ENCODE data around the gene CIAO3.

Gene CIAO3

GRCh38 chr16:732936-733335 lies 7.9 kb downstream of the CIAO3 start:
- H3K27ac Mint-ChIP-seq = no peak overlapping the region
- H3K9me3 Mint-ChIP-seq = no peaks in the 10 kb centered on the region
- TF ChIP-seq CTCF (IDR thresholded peaks at IDR 0.05; ENCODE audit: unreplicated experiment in 3 of 3) = no peak
- no peaks in the 10 kb centered on the region for H3K4me1 Mint-ChIP-seq
- peaks cover 4% of the 10 kb centered on the region for H3K27me3 Mint-ChIP-seq (ENCODE audit: low read depth)
- peaks cover 20% of the 10 kb centered on the region for H3K36me3 Mint-ChIP-seq (ENCODE audit: low read depth)
- no peak overlapping the region for H3K4me3 Mint-ChIP-seq

DNA sequence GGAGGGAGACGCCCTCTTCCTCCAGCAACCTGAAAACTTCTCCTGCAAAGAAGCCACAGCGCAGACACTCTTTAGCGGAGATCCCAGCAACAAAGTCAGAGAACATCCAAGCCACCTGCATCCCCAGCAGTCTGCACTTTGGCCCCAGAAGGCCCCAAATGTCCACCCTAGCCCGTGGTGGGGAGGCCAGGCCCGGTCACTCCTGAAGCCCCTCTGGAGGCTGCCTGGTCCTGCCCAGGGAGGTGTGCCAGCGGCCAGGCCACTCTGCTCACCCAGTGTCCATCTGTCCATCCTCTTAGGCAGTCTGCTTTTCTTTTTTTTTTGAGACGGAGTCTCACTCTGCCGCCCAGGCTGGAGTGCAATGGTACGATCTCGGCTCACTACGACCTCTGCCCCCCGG lies 8.5 kb downstream of the CIAO3 start:
- no peak for TF ChIP-seq CTCF (IDR thresholded peaks at IDR 0.05; ENCODE audit: unreplicated experiment in 3 of 3)
- no peak overlapping the region for H3K4me3 Mint-ChIP-seq
- H3K36me3 Mint-ChIP-seq (ENCODE audit: low read depth) = peaks cover 17% of the 10 kb centered on the region
- H3K9me3 Mint-ChIP-seq = no peaks in the 10 kb centered on the region
- H3K4me1 Mint-ChIP-seq = no peaks in the 10 kb centered on the region
- peaks cover 4% of the 10 kb centered on the region for H3K27me3 Mint-ChIP-seq (ENCODE audit: low read depth)
- H3K27ac Mint-ChIP-seq = no peak overlapping the region

GRCh38 chr16:730666-731509 lies 9.9 kb downstream of the CIAO3 start:
- H3K4me3 Mint-ChIP-seq = no peak overlapping the region
- H3K4me1 Mint-ChIP-seq = no peaks in the 10 kb centered on the region
- no peaks in the 10 kb centered on the region for H3K9me3 Mint-ChIP-seq
- peaks cover 15% of the 10 kb centered on the region for H3K36me3 Mint-ChIP-seq (ENCODE audit: low read depth)
- no peak for TF ChIP-seq CTCF (IDR thresholded peaks at IDR 0.05; ENCODE audit: unreplicated experiment in 3 of 3)
- H3K27me3 Mint-ChIP-seq (ENCODE audit: low read depth) = peaks cover 12% of the 10 kb centered on the region
- H3K27ac Mint-ChIP-seq = no peak overlapping the region

- no peaks in the 10 kb centered on the region for H3K9me3 Mint-ChIP-seq
- H3K27ac Mint-ChIP-seq = no peak overlapping the region
- peak overlapping the region in 1 of 3 experiments; percentile 30 for H3K4me3 Mint-ChIP-seq
- peaks cover 13% of the 10 kb centered on the region for H3K27me3 Mint-ChIP-seq (ENCODE audit: low read depth)
- H3K36me3 Mint-ChIP-seq (ENCODE audit: low read depth) = peaks cover 7% of the 10 kb centered on the region
- no peaks in the 10 kb centered on the region for H3K4me1 Mint-ChIP-seq
- TF ChIP-seq CTCF (IDR thresholded peaks at IDR 0.05; ENCODE audit: unreplicated experiment in 3 of 3) = no peak
Observed at GRCh38 chr16:729768-730665, 10.8 kb downstream of the CIAO3 start.

DNA sequence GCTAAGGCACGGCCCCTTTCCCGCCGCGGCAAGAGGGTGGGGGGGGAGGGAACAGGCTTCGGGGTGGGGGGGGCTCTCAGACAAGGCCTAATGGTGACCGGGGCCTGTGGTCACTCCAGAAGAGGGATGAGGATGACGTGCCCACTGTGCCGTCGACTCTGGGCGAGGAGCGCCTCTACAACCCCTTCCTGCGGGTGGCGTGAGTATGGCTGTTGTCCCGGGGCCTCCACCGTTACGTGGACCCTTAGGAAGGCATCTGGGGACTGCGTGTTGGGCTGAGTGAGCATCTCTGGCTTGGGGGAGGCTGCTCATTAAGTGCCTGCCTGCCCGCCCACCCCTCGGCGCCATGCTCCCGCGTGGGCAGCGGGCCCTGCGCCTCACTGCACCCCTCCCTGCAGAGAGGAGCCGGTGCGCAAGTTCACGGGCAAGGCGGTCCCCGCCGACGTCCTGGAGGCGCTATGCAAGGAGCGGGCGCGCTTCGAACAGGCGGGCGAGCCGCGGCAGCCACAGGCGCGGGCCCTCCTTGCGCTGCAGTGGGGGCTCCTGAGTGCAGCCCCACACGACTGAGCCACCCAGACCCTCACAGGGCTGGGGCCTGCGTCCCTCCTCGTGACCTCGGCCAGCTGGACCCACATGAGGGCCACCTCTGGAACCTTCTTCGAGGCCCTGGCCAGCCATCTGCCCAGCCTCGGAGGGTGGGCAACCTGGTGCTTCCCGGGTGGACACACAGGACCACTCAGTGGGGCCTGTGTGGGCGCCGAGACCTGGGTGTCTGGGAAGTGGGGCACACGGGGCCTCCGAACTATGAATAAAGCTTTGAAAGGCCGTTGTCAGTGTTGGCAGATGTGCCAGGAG lies 11.7 kb downstream of the CIAO3 start:
- Mint-ChIP-seq H3K36me3 (ENCODE audit: low read depth) (peaks cover 7% of the 10 kb centered on the region), H3K9me3 (no peaks in the 10 kb centered on the region), H3K4me1 (no peaks in the 10 kb centered on the region), H3K27ac (no peak overlapping the region), H3K27me3 (ENCODE audit: low read depth) (peaks cover 13% of the 10 kb centered on the region), H3K4me3 (peak overlapping the region in 2 of 3 experiments; percentile 22 to 45)
- TF ChIP-seq CTCF (IDR thresholded peaks at IDR 0.05; ENCODE audit: unreplicated experiment in 3 of 3) = no peak

All from nephron (organoid).